Fibroblast of peridontal ligament (primary cell): Measurements from ENCODE around the gene CERCAM.
"Not testable (repeated sequence)": the region's sequence is repeated elsewhere in the genome, so short reads cannot be mapped to it uniquely, and the experiment has no call there.

Experiments used
- DNase-seq: peaks from one replicate; pipeline ENCODE4 v3.0.0-alpha.2; 2010; ENCODE audit errors: extremely low read depth

Gene CERCAM

GRCh38 chr9:128393145-128393775 lies 27.4 kb upstream of the CERCAM start:
- no peak for DNase-seq

GRCh38 chr9:128393970-128394369 lies 26.7 kb upstream of the CERCAM start:
- DNase-seq = no peak

- DNase-seq = no peak
These were observed 26.1 kb upstream of the CERCAM start for GRCh38 chr9:128394379-128395168.

GRCh38 chr9:128396970-128397613 lies 23.6 kb upstream of the CERCAM start:
- no peak for DNase-seq

GRCh38 chr9:128397831-128398230 lies 22.8 kb upstream of the CERCAM start:
- DNase-seq = no peak

GRCh38 chr9:128399861-128400260 lies 20.8 kb upstream of the CERCAM start:
- no peak for DNase-seq

GRCh38 chr9:128404560-128404959 lies 16.1 kb upstream of the CERCAM start:
- DNase-seq = no peak

- no peak for DNase-seq
These were observed 15.4 kb upstream of the CERCAM start for GRCh38 chr9:128405077-128405779.

GRCh38 chr9:128405780-128406171 lies 14.9 kb upstream of the CERCAM start:
- no peak for DNase-seq

- peak; percentile 19 for DNase-seq
These were observed 13.7 kb upstream of the CERCAM start for GRCh38 chr9:128406848-128407391.

- no peak for DNase-seq
These were observed 11.7 kb upstream of the CERCAM start for GRCh38 chr9:128408963-128409431.

- no peak for DNase-seq
These were observed 11.2 kb upstream of the CERCAM start for GRCh38 chr9:128409450-128409849.

GRCh38 chr9:128409978-128410377 lies 10.7 kb upstream of the CERCAM start:
- DNase-seq = peak; percentile 26

GRCh38 chr9:128411364-128412119 lies 9.1 kb upstream of the CERCAM start:
- no peak for DNase-seq

- peak; percentile 30 for DNase-seq
These were observed 8.4 kb upstream of the CERCAM start for GRCh38 chr9:128412120-128412790.

- DNase-seq = not testable (repeated sequence)
These were observed 6.9 kb upstream of the CERCAM start for GRCh38 chr9:128413728-128414127.

GRCh38 chr9:128414461-128414860 lies 6.2 kb upstream of the CERCAM start:
- no peak for DNase-seq

- no peak for DNase-seq
These were observed 5.4 kb upstream of the CERCAM start for GRCh38 chr9:128415281-128415680.

GRCh38 chr9:128416014-128416413 lies 4.6 kb upstream of the CERCAM start:
- DNase-seq = no peak

GRCh38 chr9:128416432-128417019 lies 4.1 kb upstream of the CERCAM start:
- DNase-seq = no peak
